Breast epithelium (tissue), 4 donors: ENCODE measurements around the gene TRIM75. TPM values are rescaled to one million over a fixed set of nuclear protein-coding genes. Genes with fewer than 3 reads are reported as not detected.
"Not testable (repeated sequence)": the region's sequence is repeated elsewhere in the genome, so short reads cannot be mapped to it uniquely, and the experiment has no call there.

ENCODE experiments used
- DNase-seq, 2 donors: peaks; one replicate each; pipeline ENCODE4 v3.0.0-alpha.2; 2019; ENCODE audit warnings: low spot score in 2 of 2
- H3K27ac ChIP-seq, 2 donors: fragments of 200-600 bp; sonication (generic) in 1 of 2; one replicate each; pipeline ENCODE4 v1.5.1; 2016 to 2019; ENCODE audit warnings: mild to moderate bottlenecking in 1 of 2
- H3K27me3 ChIP-seq, 2 donors: fragments of 200-600 bp; sonication (generic) in 1 of 2; one replicate each; pipeline versions ENCODE4 v1.5.1 to v1.6.0; 2017 to 2019; ENCODE audit warnings: control low read depth in 1 of 2, mild to moderate bottlenecking in 1 of 2
- H3K36me3 ChIP-seq: fragments of 200-600 bp; one replicate; pipeline ENCODE4 v1.5.1; 2019
- H3K4me1 ChIP-seq, 2 donors: fragments of 200-600 bp; sonication (generic); one replicate each; pipeline ENCODE4 v1.5.1; 2016 to 2019; ENCODE audit warnings: control low read depth in 1 of 2
- H3K4me3 ChIP-seq, 3 donors: fragments of 200-600 bp; sonication (generic); 1 replicate in 2 of 3; 2 replicates in 1 of 3; pipeline ENCODE4 v1.5.1; 2016 to 2019; ENCODE audit warnings: mild to moderate bottlenecking in 3 of 3, moderate library complexity in 2 of 3
- H3K9me3 ChIP-seq, 2 donors: fragments of 200-600 bp; sonication (generic) in 1 of 2; one replicate each; pipeline ENCODE4 v1.5.1; 2016 to 2019; ENCODE audit warnings: control low read depth in 1 of 2
- POLR2A ChIP-seq: fragments of 450-650 bp; IDR thresholded peaks from one replicate; pipeline ENCODE4 v1.6.1; 2016; ENCODE audit warnings: antibody characterized with exemption, mild to moderate bottlenecking, moderate library complexity
- POLR2AphosphoS5 ChIP-seq, 3 donors: sonication (generic); formaldehyde crosslinking; IDR thresholded peaks; one replicate each; pipeline ENCODE4 v1.6.1; 2017; ENCODE audit warnings: antibody characterized with exemption in 3 of 3
- intact Hi-C: fragments of 100-400 bp; cut with DNase I; formaldehyde crosslinking; loops from one replicate; pipeline ENCODE4 v1.15.1; 2023; ENCODE audit warnings: low total_unique reads
- total RNA-seq, 3 donors: library from RNA; depleted of rRNA; stranded (reverse); fragments of >200 nt; gene quantifications; one replicate each; pipeline ENCODE4 v1.1.0, GENCODE V29; 2016
- TF ChIP-seq, protein P1 (sequence below), 3 donors: fragments of 450-650 bp; IDR thresholded peaks; one replicate each; pipeline ENCODE4 v1.5.1; 2016 to 2017; ENCODE audit warnings: antibody characterized with exemption in 3 of 3, mild to moderate bottlenecking in 3 of 3, moderate library complexity in 3 of 3

The TRIM75 gene
- total RNA-seq, 3 donors from 2014 or later, result not detected

- Histone ChIP-seq H3K9me3 (no peaks in the 10 kb centered on the region), H3K4me1 (no peaks in the 10 kb centered on the region), H3K4me3 (no peak overlapping the region), H3K36me3 (no peaks in the 10 kb centered on the region), H3K27ac (no peak overlapping the region), H3K27me3 (no peaks in the 10 kb centered on the region)
- TF ChIP-seq POLR2AphosphoS5 (IDR thresholded peaks at IDR 0.05), result no peak
- TF ChIP-seq, protein P1, sequence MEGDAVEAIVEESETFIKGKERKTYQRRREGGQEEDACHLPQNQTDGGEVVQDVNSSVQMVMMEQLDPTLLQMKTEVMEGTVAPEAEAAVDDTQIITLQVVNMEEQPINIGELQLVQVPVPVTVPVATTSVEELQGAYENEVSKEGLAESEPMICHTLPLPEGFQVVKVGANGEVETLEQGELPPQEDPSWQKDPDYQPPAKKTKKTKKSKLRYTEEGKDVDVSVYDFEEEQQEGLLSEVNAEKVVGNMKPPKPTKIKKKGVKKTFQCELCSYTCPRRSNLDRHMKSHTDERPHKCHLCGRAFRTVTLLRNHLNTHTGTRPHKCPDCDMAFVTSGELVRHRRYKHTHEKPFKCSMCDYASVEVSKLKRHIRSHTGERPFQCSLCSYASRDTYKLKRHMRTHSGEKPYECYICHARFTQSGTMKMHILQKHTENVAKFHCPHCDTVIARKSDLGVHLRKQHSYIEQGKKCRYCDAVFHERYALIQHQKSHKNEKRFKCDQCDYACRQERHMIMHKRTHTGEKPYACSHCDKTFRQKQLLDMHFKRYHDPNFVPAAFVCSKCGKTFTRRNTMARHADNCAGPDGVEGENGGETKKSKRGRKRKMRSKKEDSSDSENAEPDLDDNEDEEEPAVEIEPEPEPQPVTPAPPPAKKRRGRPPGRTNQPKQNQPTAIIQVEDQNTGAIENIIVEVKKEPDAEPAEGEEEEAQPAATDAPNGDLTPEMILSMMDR (IDR thresholded peaks at IDR 0.05), result no peak
- no peak for TF ChIP-seq POLR2A
- intact Hi-C loops, result no loop called here
- DNase-seq, result no peak
Observed at GRCh38 chr4:165058666-165059065, 5.0 kb downstream of the TRIM75 start.

GRCh38 chr4:165059386-165059785 is 5.7 kb downstream of the TRIM75 start:
- TF ChIP-seq, protein P1 (IDR thresholded peaks at IDR 0.05), result no peak
- TF ChIP-seq POLR2A, result no peak
- TF ChIP-seq POLR2AphosphoS5 (IDR thresholded peaks at IDR 0.05), result no peak

DNA sequence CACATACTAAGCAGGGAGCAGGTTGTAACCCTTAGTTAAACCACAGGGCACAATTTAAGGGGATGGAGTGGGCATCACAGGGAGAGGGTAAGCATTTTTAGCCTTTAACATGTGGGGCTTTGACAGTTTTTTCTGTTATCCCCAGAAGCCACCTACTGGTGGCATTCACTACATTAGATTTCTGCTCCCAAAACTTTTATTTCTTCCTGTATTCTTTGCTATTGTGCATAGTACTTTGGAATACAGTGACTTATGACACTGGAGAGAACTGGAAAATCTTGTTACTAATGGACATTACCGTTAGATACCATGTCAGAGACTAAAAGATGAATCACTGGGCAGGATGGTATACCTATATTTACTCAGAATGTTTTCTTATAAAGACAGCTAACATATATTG is 7.3 kb downstream of the TRIM75 start:
- H3K9me3 ChIP-seq, result no peaks in the 10 kb centered on the region
- TF ChIP-seq POLR2AphosphoS5 (IDR thresholded peaks at IDR 0.05) (no peak), POLR2A (no peak)
- TF ChIP-seq, protein P1 (IDR thresholded peaks at IDR 0.05), result no peak
- no peak for DNase-seq
- intact Hi-C loops, result no loop called here
- no peaks in the 10 kb centered on the region for H3K4me1 ChIP-seq
- no peak overlapping the region for H3K27ac ChIP-seq
- no peaks in the 10 kb centered on the region for H3K27me3 ChIP-seq
- H3K4me3 ChIP-seq, result no peak overlapping the region
- no peaks in the 10 kb centered on the region for H3K36me3 ChIP-seq

More at GRCh38 chr4:165059386-165059785, 5.7 kb downstream of the TRIM75 start:
- Histone ChIP-seq H3K4me1 (no peaks in the 10 kb centered on the region), H3K36me3 (no peaks in the 10 kb centered on the region), H3K9me3 (no peaks in the 10 kb centered on the region), H3K27ac (no peak overlapping the region), H3K27me3 (no peaks in the 10 kb centered on the region), H3K4me3 (no peak overlapping the region)
- no peak for DNase-seq
- intact Hi-C loops, result no loop called here

- H3K27ac ChIP-seq, result no peak overlapping the region
- no peak for TF ChIP-seq POLR2AphosphoS5 (IDR thresholded peaks at IDR 0.05)
- TF ChIP-seq, protein P1 (IDR thresholded peaks at IDR 0.05), result no peak
- H3K9me3 ChIP-seq, result no peaks in the 10 kb centered on the region
- no peaks in the 10 kb centered on the region for H3K4me1 ChIP-seq
- DNase-seq, result no peak
- intact Hi-C loops, result no loop called here
- H3K36me3 ChIP-seq, result no peaks in the 10 kb centered on the region
- H3K27me3 ChIP-seq, result no peaks in the 10 kb centered on the region
- no peak overlapping the region for H3K4me3 ChIP-seq
Observed at GRCh38 chr4:165070560-165070959, 16.9 kb downstream of the TRIM75 start.

DNA sequence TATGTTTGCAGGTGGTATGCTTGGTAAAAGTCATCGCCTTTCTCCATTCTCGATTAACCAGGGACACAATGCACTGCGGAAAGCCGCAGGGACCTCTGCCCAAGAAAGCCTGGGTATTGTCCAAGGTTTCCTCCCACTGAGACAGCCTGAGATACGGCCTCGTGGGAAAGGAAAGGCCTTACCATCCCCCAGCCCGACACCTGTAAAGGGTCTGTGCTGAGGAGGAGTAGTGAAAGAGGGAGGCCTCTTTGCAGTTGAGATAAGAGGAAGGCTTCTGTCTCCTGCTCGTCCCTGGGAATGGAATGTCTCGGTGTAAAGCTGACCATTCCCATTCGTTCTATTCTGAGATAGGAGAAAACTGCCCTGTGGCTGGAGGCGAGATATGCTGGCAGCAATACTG is 19.7 kb downstream of the TRIM75 start:
- H3K4me3 ChIP-seq, H3K36me3 ChIP-seq, DNase-seq, H3K27ac ChIP-seq, H3K27me3 ChIP-seq, H3K4me1 ChIP-seq, intact Hi-C loops, H3K9me3 ChIP-seq: not testable (repeated sequence)

- no peaks in the 10 kb centered on the region for H3K9me3 ChIP-seq
- no peak for DNase-seq
- no peak overlapping the region for H3K4me3 ChIP-seq
- H3K4me1 ChIP-seq, result no peaks in the 10 kb centered on the region
- intact Hi-C loops, result no loop called here
- H3K36me3 ChIP-seq, result no peaks in the 10 kb centered on the region
- no peaks in the 10 kb centered on the region for H3K27me3 ChIP-seq
- TF ChIP-seq, protein P1 (IDR thresholded peaks at IDR 0.05), result no peak
- TF ChIP-seq POLR2AphosphoS5 (IDR thresholded peaks at IDR 0.05) (no peak), POLR2A (no peak)
- no peak overlapping the region for H3K27ac ChIP-seq
Observed at GRCh38 chr4:165077034-165077578, 23.4 kb downstream of the TRIM75 start.
